WI38 (cell line): ENCODE measurements around the gene RPUSD4.

Experiments
- H3K4me3 ChIP-seq: 2 replicates; pipeline ENCODE4 v1.5.1; 2011; ENCODE audit warnings: low read depth, mild to moderate bottlenecking, control low read depth, low read length
- CTCF ChIP-seq: IDR thresholded peaks from 2 replicates; pipeline ENCODE4 v1.5.1; 2012; ENCODE audit warnings: low read depth, mild to moderate bottlenecking, control low read depth, low read length

Gene RPUSD4

GRCh38 chr11:126165757-126166156 is 45.7 kb downstream of the RPUSD4 start:
- H3K4me3 ChIP-seq, result no peak overlapping the region
- TF ChIP-seq CTCF, result no peak

- no peak overlapping the region for H3K4me3 ChIP-seq
- no peak for TF ChIP-seq CTCF
These were observed 46.1 kb downstream of the RPUSD4 start for GRCh38 chr11:126165311-126165720.

- H3K4me3 ChIP-seq, result no peak overlapping the region
- no peak for TF ChIP-seq CTCF
These were observed 46.7 kb downstream of the RPUSD4 start for GRCh38 chr11:126164781-126165180.

- no peak for TF ChIP-seq CTCF
These were observed 47.7 kb downstream of the RPUSD4 start for GRCh38 chr11:126163779-126164178.

GRCh38 chr11:126163074-126163700 is 48.3 kb downstream of the RPUSD4 start:
- TF ChIP-seq CTCF, result no peak
- H3K4me3 ChIP-seq, result no peak overlapping the region

More at GRCh38 chr11:126163779-126164178, 47.7 kb downstream of the RPUSD4 start:
- H3K4me3 ChIP-seq, result no peak overlapping the region

- no peak for TF ChIP-seq CTCF
- no peak overlapping the region for H3K4me3 ChIP-seq
These were observed 49.0 kb downstream of the RPUSD4 start for GRCh38 chr11:126162306-126163030.

GRCh38 chr11:126161023-126161391 is 50.4 kb downstream of the RPUSD4 start:
- no peak for TF ChIP-seq CTCF
- no peak overlapping the region for H3K4me3 ChIP-seq
